HG03457 (cell line): ENCODE measurements around the gene TSR1.
"Not testable (repeated sequence)": the region's sequence is repeated elsewhere in the genome, so short reads cannot be mapped to it uniquely, and the experiment has no call there.

Experiments
- ATAC-seq: cut with Tn5 transposase; IDR thresholded peaks from one replicate; pipeline ENCODE4 v1.9.1; 2021; ENCODE audit warnings: moderate number of reproducible peaks; ENCODE audit not compliant: unreplicated experiment

TSR1 gene

GRCh38 chr17:2338315-2338657, 2.0 kb upstream of the TSR1 start:
- no peak for ATAC-seq

- no peak for ATAC-seq
Observed at GRCh38 chr17:2337544-2338314, 1.5 kb upstream of the TSR1 start.

DNA sequence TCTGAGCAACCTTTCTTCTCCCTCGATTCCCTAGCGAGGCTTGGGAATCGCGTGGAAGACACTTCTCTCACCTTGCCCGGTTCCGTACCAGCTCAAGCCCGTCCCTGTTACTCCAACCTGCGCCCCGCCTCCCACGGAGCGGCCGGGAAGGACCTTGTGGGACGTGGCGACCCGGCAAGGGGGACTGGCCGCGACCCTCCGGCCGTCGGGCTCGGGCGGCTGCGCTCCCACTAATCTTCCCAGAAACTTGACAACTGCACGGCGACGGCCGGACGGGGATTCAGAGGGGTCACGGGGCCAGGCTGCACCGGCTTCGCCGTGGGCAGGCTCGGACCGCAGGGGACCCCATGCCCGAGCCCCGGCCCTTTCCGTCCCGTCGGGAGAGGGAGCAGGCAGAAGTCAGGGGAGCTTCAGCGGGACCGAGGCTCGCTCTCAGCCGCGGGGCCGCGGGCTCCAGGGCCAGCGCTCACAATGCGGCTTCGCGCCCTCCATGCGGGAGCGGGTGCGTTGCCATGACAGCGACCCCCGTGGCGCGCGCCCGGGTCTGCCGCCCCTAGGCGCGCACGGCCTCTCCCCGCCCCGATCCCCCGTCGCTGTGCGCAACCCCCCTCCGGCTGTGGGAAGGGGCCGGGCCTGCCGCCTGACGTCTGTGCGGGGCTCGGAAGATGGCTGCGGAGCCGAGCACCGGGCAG, 741 bp upstream of the TSR1 start, which contains the start of gene SGSM2:
TSS of gene SGSM2 (plus strand) at position 650 of the 692 bp plus-strand sequence. CDS start 188 bp downstream, outside the sequence.
- peak; percentile 13 for ATAC-seq

DNA sequence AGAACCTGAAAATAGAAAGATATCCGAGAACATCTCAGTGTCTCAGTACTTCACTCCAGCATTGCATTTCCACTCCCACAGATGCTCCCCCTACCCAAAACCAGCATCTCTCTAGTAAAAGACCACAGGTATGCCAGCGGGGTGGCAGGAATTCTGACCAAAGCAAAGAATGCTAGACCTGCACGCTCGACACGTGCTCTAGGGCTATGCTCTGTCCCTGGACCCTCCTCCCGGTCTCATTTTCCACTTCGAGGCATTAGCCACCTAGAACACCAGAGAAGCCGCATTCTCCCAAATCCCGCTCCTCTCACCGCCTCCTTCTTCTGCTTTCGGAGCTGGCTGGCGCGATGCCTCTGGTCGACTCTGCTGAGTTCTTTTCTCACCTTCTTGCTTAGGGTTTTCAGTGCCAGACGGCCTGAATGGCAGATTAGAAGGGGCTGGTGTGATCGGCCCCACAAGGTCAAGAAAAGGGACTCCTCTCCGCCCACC, 487 bp downstream of the TSR1 start:
- peak; percentile 7 for ATAC-seq

GRCh38 chr17:2331303-2331702, 5.0 kb downstream of the TSR1 start:
- no peak for ATAC-seq

DNA sequence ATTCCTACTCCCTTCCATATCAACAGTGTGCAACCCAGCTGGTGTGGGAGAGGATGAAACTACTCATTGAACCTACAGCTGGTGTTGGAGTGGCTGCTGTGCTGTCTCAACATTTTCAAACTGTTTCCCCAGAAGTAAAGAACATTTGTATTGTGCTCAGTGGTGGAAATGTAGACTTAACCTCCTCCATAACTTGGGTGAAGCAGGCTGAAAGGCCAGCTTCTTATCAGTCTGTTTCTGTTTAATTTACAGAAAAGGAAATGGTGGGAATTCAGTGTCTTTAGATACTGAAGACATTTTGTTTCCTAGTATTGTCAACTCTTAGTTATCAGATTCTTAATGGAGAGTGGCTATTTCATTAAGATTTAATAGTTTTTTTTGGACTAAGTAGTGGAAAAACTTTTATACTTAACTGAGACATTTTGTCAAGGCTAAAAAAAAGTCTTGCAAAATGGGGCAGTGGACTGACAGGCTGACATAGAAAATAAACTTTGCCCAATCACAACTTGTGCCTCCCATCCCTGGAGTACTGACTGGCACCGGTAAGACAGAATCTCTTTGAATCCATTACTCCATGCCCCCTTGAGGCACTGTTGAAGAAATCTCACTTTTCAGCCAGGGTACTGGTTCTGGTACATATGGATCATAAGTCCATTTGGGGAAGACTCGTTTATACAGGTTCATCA, 12.5 kb downstream of the TSR1 start:
- ATAC-seq: no peak

DNA sequence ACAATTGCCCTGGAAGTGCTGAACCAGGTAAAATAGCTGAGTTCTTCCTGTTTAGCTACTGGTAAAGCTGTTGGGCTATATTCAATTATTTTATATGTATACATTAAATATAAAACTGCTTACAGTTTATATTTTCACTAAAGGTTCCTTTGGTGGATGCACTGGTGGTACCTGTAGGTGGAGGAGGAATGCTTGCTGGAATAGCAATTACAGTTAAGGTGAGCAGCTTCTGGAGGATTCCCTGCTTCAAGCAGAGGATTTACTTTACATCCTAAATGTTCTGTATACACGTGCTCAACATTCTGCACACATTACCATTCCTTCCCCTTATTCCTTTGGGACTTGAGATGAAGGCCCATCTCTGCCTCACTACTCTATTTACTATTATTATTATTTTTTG, 14.9 kb downstream of the TSR1 start:
- ATAC-seq: no peak

DNA sequence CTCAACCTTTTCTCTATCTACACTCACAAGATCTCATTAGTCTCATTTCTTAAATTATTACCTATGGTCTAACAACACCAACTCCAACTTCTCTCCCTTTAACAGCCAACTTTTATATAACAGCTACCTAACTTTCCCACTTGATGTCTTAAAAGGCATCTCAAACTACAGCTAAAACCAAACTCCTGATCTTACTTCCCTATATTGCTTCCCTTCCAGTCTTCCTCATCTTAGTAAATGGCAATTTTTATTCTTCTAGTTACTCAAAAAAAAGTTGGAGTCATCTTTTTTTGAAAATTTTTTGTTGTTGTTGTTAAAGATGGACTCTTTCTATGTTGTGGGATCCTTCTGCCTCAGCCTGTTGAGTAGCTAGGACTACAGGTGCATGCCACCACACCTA, 17.2 kb downstream of the TSR1 start:
- no peak for ATAC-seq

DNA sequence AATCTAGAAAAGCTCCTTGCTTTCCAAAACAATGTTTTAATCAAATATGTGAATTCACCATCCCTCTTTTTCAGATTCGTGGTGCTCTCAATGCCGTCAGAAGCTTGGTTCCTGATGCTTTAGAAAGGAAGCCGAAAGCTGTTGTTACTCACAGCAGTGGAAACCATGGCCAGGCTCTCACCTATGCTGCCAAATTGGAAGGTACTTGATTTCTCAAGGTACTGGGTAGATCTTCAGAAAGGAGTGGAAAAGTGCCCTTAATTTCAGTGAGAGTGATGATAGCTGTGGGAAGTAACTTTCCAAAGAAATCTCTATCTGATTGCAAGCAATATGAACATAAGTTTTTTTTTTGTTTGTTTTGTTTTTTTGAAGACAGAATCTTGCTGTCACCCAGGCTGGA, 18.5 kb downstream of the TSR1 start:
- ATAC-seq: no peak

DNA sequence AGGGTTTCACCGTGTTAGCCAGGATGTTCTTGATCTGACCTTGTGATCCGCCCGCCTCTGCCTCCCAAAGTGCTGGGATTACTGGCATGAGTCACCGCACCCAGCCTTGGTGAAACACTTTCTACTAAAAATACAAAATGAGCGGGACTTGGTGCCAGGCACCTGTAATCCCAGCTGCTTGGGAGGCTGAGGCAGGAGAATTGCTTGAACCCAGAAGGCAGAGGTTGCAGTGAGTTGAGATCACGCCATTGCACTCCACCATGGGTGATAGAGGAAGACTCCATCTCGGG, 19.4 kb downstream of the TSR1 start:
- not testable (repeated sequence) for ATAC-seq

GRCh38 chr17:2312736-2313135, 23.5 kb downstream of the TSR1 start:
- no peak for ATAC-seq

DNA sequence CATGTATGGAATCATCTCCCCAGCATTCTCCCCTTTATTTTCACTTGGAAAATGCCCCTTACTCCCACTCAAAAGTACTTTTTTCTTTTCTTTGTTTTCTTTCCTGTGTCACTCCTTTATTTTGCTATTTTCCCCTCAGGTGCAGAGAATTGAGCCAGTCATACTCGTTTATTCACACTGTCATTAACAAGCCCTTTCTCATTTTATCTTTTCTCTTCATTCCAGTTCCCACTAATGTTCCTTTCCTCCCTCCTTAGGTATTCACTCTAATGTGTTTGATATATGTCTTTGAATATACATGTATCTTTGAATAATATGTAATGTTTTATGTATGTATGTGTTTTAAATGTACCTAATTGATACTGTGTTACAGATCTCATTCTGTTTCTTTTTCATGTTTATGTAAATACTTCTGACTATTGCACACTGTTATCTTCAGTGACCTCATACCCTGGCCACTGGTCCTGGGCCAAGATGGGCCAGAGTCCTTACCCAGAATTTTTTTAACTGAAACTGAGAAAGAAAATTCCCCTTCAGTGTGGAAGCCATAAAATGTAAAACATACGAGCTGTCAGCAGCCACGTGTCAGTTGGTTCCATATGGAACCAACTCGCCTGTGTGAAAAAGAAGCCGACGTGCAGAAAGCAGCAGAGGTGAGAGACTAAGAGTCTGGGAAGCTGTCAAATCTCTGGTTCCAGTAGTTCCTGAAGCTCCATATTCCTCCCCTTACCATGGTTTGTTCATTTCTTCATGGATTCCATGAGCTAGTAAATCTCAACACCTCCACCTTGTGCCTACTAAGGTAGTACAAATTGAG, 26.7 kb downstream of the TSR1 start:
- ATAC-seq: no peak

DNA sequence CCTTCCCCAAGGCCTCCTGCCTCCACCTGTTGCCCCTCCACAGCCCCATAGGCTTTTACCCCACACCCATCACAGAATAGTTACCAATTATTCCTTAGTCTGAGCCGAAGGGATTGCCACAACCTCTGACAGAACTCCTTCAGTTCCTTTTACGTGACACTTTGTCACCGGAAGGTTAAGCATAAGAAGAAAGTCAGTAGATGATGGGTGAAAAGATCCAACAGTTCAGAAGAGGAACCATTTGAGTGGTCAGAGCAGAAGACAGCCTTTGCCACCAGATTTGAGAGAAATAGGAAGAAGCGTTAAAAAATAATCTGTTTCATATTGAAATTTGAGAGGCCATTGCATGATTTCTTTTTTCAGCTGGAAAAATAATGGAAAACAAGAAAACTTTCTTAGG, 31.3 kb downstream of the TSR1 start:
- ATAC-seq: no peak

GRCh38 chr17:2303204-2304188, 32.8 kb downstream of the TSR1 start, which contains the start of the genes SMG6 and SRR:
Gene SMG6, minus strand, starts transcription at chr17:2303785. Its CDS starts 65 bp downstream, at chr17:2303720.
Gene SRR, plus strand, starts transcription at chr17:2303950. Its CDS starts 11,611 bp downstream, at chr17:2315561.
- peak; percentile 72 for ATAC-seq

DNA sequence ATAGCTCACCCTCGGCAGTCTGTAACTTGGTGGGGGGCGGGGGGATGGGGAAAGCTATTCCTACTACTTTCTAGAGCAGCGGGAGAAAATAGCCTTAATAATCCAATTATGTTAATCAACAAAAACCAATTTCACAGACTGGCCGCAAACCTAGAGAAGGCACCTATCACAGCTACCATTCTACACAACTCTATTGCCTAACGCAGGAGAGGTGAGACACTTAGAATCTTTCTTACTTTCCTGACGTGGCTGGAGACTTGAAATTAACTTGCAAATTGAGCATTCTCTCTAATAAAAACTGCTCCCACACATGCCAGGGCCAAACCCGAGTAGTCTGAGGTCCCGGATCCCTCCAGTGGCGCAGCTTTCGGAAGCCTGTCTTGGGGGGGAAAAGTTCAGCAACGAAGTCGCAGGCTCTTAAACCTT, 33.5 kb downstream of the TSR1 start:
- peak; percentile 9 for ATAC-seq

- no peak for ATAC-seq
Observed at GRCh38 chr17:2299756-2300155, 36.5 kb downstream of the TSR1 start.

GRCh38 chr17:2299136-2299535, 37.1 kb downstream of the TSR1 start:
- no peak for ATAC-seq

GRCh38 chr17:2297023-2297422, 39.2 kb downstream of the TSR1 start:
- ATAC-seq: no peak

GRCh38 chr17:2295575-2295974, 40.7 kb downstream of the TSR1 start:
- no peak for ATAC-seq

DNA sequence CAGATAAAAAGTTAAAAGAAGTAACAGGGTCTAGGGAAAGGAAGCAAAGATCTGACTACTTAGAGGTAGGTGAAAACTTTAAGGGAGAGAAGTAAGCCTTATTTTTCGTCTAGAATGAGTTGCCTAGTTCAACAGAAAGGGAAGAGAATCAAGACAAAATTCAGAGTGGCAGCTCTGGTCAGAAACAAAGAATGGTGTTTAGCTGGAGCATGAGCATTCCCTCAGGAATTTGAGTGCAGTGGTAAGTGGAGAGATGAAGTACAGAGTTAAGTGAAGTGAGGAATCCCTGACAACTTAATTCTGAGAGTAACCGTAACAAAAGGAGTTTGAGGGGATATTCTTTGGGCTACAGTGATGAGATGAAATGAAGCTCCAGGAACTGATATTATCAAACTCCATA, 44.2 kb downstream of the TSR1 start:
- ATAC-seq: no peak
